Kidney epithelial cell (primary cell): ENCODE results near the gene PCDHGA4. TPM values are rescaled to one million over a fixed set of nuclear protein-coding genes. Genes with fewer than 3 reads are reported as not detected.

Source experiments
- DNase-seq: peaks from one replicate; pipeline ENCODE4 v3.0.0-alpha.2; 2010; ENCODE audit warnings: low read depth
- H3K27me3 ChIP-seq: 2 replicates; pipeline ENCODE4 v1.6.0; 2011; ENCODE audit warnings: low read length; ENCODE audit not compliant: control insufficient read depth, insufficient read depth
- H3K36me3 ChIP-seq: 2 replicates; pipeline ENCODE4 v1.5.1; 2011; ENCODE audit warnings: low read length; ENCODE audit not compliant: control insufficient read depth, insufficient read depth
- H3K4me3 ChIP-seq: 2 replicates; pipeline ENCODE4 v1.5.1; 2011; ENCODE audit warnings: low read depth, mild to moderate bottlenecking, control low read depth, low read length
- total RNA-seq: library from RNA; depleted of rRNA; stranded (reverse); fragments of >200 nt; gene quantifications from 2 replicates; pipeline ENCODE4 v1.2.3, GENCODE V29; 2015
- TF ChIP-seq, protein P1 (sequence below): IDR thresholded peaks from 2 replicates; pipeline ENCODE4 v1.5.1; 2011; ENCODE audit warnings: mild to moderate bottlenecking, moderate library complexity, low read length, control low read depth, inconsistent platforms; ENCODE audit not compliant: insufficient read depth, poor library complexity, severe bottlenecking

The PCDHGA4 gene
- total RNA-seq, 1 donor from 2014 or later: 3.6 TPM

DNA sequence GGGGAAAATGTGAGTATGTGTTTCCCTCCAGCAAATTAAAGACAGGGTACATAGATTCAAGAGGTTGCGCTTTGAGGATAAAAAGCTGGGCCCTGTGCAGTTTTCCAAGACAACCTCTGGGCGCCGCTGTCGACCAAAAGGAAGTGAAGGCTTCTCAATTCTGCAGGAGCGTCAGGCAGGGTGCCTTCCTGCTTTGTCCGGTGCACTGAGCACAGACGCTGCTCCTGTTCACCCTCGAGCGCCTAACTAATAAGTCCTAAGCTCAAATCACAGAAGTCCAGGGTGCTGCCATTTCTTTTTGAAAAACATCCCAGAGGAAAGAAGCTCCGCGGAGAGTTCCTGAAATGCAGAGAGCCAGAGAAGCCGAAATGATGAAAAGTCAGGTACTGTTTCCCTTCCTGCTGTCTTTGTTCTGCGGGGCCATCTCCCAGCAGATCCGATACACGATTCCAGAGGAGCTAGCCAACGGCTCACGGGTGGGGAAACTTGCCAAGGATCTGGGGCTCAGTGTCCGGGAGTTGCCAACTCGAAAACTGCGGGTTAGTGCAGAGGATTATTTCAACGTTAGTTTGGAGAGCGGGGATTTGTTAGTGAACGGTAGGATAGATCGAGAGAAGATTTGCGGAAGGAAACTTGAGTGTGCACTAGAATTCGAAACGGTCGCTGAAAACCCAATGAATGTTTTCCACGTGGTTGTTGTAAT lies 4.8 kb upstream of the PCDHGA4 start, which contains the start of gene PCDHGB1:
PCDHGB1 (plus strand) TSS at position 183 of the 703 bp plus-strand sequence; CDS start at position 345, 162 bp downstream.
- peaks cover 17% of the 10 kb centered on the region for H3K27me3 ChIP-seq
- no peak within 1 kb of the TSS for H3K4me3 ChIP-seq
- no peak for DNase-seq
- TF ChIP-seq, protein P1, sequence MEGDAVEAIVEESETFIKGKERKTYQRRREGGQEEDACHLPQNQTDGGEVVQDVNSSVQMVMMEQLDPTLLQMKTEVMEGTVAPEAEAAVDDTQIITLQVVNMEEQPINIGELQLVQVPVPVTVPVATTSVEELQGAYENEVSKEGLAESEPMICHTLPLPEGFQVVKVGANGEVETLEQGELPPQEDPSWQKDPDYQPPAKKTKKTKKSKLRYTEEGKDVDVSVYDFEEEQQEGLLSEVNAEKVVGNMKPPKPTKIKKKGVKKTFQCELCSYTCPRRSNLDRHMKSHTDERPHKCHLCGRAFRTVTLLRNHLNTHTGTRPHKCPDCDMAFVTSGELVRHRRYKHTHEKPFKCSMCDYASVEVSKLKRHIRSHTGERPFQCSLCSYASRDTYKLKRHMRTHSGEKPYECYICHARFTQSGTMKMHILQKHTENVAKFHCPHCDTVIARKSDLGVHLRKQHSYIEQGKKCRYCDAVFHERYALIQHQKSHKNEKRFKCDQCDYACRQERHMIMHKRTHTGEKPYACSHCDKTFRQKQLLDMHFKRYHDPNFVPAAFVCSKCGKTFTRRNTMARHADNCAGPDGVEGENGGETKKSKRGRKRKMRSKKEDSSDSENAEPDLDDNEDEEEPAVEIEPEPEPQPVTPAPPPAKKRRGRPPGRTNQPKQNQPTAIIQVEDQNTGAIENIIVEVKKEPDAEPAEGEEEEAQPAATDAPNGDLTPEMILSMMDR: peak; percentile 43
- H3K36me3 ChIP-seq: no peaks in the 10 kb centered on the region

DNA sequence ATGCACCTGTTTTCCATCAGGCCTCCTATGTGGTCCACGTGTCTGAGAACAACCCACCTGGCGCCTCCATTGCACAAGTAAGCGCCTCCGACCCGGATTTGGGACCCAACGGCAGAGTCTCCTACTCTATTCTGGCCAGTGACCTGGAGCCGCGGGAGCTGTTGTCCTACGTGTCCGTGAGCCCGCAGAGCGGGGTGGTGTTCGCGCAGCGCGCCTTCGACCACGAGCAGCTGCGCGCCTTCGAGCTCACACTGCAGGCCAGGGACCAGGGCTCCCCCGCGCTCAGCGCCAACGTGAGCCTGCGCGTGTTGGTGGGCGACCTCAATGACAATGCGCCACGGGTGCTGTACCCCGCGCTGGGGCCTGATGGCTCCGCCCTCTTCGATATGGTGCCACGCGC lies 3.2 kb upstream of the PCDHGA4 start:
- no peaks in the 10 kb centered on the region for H3K36me3 ChIP-seq
- H3K27me3 ChIP-seq: peaks cover 16% of the 10 kb centered on the region
- DNase-seq: no peak
- no peak overlapping the region for H3K4me3 ChIP-seq
- TF ChIP-seq, protein P1: no peak

DNA sequence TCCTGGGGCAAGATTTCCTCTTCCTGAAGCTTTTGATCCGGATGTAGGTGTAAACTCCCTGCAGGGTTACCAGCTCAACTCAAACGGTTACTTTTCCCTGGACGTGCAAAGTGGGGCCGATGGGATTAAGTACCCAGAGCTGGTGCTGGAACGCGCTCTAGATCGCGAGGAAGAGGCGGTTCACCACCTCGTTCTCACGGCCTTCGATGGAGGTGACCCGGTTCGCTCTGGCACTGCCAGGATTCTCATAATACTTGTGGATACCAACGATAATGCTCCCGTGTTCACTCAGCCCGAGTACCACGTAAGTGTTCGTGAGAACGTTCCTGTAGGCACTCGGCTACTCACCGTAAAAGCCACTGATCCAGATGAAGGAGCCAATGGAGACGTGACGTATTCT lies 820 bp downstream of the PCDHGA4 start:
- no peak overlapping the region for H3K4me3 ChIP-seq

DNA sequence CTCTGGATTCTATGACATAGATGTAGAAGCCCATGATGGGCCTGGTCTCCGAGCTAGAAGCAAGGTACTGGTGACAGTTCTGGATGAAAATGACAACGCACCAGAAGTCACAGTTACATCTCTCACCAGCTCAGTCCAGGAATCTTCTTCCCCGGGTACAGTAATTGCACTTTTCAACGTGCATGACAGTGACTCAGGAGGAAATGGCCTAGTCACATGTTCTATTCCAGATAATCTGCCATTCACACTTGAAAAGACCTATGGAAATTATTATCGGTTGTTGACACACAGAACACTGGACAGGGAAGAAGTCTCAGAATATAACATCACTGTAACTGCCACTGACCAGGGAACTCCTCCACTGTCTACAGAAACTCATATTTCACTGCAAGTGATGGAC lies 1.3 kb downstream of the PCDHGA4 start:
- Histone ChIP-seq H3K4me3 (no peak overlapping the region), H3K36me3 (no peaks in the 10 kb centered on the region), H3K27me3 (peaks cover 18% of the 10 kb centered on the region)
- TF ChIP-seq, protein P1: no peak
- DNase-seq: no peak

More for the DNA sequence above, 820 bp downstream of the PCDHGA4 start:
- H3K27me3 ChIP-seq: peaks cover 17% of the 10 kb centered on the region
- no peak for DNase-seq
- no peaks in the 10 kb centered on the region for H3K36me3 ChIP-seq
- TF ChIP-seq, protein P1: no peak

DNA sequence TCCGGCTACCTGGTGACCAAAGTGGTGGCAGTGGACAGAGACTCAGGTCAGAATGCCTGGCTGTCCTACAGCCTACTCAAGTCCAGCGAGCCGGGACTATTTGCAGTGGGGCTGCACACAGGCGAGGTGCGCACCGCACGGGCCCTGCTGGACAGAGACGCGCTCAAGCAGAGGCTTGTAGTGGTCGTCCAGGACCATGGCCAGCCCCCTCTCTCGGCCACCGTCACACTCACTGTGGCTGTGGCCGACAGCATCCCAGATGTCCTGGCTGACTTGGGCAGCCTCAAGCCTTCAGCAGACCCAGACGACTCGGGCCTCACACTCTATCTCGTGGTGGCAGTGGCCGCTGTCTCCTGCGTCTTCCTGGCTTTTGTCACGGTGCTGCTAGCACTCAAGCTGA lies 2.1 kb downstream of the PCDHGA4 start:
- DNase-seq: no peak
- H3K4me3 ChIP-seq: no peak overlapping the region
- peaks cover 16% of the 10 kb centered on the region for H3K27me3 ChIP-seq
- no peaks in the 10 kb centered on the region for H3K36me3 ChIP-seq
- TF ChIP-seq, protein P1: no peak
